Hypothalamus (tissue), 51 donors: ENCODE results near the gene NEUROD2.

ENCODE experiments used
- DNase-seq, 51 donors: peaks; one replicate each; lab custom pipeline; 2025; lab: John Stamatoyannopoulos, UW

NEUROD2 gene

DNA sequence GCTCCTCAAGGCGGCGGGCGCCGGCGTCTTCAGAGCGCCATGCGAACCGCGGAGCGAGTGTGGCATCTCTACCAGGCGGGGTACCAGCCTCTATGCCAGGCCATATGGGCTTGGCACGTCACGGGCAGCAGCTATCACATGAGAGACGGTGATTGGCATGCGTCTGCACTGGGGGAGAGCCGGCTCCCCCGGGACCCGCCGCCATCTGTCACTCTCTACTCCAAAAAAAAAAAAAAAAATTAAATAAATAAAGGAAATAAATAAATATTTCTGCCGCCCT is at the start of gene NEUROD2:
TSS of gene NEUROD2 (minus strand) at position 70 of the 280 bp plus-strand sequence. CDS start 1,321 bp downstream, outside the sequence.
- no peak for DNase-seq

DNA sequence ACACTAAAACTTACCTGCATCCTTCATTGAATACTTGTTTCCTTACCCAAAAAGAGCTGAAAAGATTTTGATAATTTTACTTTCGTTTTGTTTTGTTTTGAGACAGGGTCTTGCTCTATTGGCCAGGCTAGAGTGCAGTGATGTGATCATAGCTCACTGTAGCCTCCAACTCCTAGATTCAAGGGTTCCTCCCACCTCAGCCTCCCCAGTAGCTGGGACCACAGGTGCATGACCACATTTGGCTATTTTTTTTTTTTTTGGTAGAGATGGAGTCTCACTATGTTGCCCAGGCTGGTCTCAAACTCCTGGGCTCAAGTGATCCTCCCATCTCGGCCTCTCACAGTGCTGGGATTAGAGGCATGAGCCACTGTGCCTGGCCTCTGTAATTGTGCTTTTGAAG is 47.4 kb upstream of the NEUROD2 start:
- no peak for DNase-seq

DNA sequence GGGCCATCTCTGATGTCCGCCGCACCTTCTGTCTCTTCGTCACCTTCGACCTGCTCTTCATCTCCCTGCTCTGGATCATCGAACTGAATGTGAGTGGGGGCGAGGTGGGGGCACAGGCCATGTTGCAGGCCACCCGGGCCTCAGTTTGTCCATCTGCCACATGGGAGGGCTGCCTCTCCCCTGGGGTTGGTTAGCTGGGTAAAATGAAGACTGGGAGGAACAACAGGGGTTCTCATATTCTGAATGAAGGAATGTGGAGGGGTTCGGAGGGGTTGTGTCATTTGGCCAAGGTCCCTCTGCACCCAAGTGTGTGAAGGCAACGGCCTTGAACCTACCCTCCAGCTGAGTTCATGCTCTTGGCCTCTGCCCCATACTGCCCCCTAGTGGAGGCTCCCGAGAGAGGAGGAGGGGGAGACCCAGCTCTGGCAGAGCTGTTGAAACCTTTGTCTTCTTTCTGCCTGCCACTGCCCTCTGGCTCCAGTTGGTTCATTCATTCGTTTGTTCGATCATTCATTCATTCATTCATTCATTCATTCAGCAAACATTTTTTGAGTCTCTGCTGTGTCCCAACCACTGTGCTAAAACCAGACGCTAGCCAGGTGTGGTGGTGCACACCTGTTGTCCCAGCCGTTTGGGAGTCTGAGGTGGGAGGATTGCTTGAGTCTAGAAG is 46.1 kb upstream of the NEUROD2 start:
- DNase-seq, result peak in 37 of 51 donors; percentile 11 to 80 (median 47)

GRCh38 chr17:39653316-39653661 is 45.6 kb upstream of the NEUROD2 start:
- DNase-seq, result peak in 1 of 51 donors; percentile 40

- peak in 38 of 51 donors; percentile 15 to 81 (median 44) for DNase-seq
Measured at GRCh38 chr17:39652587-39653315, 45.0 kb upstream of the NEUROD2 start.

DNA sequence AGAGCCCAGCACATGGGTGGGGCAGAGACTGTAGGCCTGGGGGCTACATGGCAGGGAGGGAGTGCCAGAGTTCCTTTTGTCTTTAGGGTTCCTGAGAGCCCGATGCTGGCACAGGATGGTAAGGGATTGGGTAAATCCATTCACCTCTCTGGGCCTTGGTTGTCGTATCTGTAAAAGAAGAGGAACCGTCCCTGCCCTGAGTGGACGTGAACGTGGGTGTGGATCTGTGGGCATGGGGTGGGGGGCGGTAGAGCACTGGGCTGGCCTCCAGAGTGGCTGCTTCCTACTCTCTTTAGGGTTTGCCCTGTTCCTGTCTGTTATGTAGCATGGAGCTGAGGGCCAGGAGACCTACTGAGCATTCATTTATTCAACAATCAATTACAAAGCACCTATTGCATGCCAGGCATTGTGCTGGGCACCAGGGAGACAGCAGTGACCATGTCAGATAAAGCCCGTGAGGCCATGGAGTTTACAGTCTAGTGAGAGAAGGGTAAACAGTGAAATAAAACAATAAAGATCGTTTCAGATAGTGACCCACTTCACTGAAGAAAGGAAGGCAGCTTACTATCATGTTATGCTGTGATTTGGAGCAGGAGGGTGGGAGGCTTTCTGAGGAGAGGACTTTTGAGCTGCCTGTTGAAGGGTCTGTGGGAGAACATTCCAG is 44.3 kb upstream of the NEUROD2 start:
- DNase-seq, result no peak

GRCh38 chr17:39650121-39650579 is 42.4 kb upstream of the NEUROD2 start:
- DNase-seq, result no peak

DNA sequence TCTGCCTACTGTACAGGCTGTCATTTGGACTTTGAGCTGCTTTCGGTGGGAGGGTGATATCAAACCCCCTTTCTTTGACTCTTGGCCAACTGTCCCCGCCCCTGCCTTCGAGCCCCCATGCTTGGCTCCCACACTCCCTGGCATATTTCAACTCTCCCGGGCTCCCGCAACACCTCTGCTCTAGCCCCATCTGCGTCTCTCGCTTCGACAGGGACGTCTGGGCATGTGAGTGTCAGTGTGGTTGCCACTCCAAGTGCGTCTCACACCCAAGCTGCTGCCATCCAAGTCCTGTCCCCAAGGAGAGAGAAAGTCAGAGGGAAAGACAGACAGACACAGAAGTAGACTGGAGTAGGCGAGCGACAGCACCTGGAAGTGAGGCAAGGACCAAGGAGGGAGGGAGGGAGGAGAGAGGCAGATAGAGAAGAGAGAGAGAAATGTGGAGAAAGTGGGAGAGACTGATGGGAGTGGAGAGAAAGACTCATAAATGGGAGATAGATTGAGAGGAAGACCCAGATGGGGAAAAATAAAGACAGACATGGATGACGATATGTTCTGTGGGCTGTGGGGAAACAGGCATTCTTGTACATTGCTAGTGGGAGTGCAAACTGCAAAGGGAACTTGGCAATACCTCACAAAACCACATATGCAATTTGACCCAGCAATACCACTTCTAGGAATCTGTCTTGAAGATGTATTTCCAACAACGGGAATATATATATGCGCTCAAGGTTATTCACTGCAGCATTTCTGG is 41.1 kb upstream of the NEUROD2 start:
- DNase-seq, result no peak

GRCh38 chr17:39647256-39647655 is 39.5 kb upstream of the NEUROD2 start:
- DNase-seq, result no peak

DNA sequence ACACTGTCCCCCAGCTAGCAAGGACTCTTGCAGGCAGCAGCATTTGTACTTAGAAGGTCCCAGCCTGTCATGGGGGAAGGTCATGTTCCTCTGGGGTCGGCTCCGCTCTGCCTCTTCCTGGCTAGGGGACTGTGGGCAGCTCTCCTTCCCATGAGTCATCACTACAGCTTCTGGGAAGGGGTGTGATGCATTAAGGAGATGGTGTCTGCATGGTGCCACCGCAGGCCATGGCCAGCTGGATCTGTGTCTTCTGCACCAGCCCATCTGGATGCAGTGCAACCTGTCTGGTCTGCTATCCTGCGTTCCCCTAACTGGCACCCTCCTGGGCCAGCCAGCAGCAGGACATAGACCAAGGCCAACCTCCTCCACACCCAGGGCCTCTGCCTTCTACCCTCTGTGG is 35.6 kb upstream of the NEUROD2 start:
- no peak for DNase-seq

DNA sequence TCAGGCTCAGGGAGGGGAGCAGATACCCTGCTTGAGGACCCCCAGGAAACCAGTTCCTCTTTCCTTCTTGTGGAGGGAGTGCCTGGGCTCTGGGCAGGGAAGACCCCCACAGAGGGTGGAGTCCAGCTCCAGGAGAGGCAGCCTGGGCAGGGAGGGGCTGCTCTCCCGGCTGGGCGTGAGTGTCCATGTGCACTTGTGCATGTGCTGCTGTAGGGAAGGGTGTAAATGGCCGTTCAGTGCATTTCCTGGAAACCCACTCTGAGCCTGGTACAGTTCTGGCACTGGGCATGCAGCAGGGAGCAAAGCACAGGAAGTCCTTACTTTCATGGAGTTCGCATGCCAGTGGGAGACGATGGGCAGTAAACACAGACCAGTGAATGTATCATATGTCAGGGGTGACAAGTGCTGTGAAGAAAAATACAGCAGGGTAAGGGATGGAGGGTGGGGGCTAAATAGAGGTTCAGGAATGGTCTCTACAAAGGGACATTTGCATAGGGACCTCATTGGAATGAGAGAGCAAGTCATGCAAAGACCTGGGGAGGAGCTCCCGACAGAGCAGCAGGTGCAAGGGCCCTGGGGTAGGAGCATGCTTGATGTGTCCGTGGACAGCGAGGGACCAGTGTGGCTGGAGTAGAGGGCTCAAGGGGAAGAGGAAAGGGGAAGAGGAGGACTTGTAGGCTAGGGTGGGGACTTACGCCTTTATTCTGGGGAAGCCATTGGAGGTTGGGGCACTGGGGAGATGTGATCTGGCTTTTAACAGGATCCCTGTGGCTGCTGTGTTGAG is 34.8 kb upstream of the NEUROD2 start:
- DNase-seq, result no peak

DNA sequence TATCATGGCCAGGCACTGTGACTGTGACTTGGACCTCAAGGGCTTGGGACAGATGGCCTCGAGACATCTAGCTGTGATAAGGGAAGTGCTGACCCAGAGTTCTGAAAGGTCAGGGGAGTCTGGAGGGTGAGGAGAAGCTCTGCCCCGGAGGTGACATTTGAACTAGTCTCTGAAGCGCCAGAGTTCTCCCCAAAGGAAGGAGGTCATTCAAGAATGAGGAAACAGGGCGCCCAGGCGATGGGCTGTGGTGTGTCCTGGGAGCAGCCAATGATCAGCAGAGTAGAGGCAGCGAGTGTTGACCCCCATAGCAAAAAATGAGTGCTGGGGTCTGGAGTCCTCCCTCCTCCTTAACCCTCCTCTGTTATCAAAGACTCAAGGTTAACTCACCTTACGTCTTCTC is 34.2 kb upstream of the NEUROD2 start:
- DNase-seq, result no peak

DNA sequence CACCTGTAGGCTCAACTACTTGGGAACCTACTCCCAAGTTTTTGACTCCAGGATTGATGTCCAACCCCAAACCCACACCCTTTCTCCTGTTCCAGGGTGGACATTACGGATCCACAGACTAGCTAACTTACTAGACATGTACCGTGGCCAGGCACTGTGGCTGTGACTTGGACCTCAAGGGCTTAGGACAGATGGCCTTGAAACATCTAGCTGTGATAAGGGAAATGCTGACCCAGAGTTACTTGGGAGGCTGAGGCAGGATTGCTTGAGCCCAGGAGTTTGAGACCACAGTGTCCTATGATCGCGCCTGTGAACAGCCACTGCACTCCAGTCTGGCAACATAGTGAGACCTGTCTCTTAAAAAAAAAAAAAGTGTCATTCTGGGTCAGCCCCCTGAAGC is 33.4 kb upstream of the NEUROD2 start:
- no peak for DNase-seq

DNA sequence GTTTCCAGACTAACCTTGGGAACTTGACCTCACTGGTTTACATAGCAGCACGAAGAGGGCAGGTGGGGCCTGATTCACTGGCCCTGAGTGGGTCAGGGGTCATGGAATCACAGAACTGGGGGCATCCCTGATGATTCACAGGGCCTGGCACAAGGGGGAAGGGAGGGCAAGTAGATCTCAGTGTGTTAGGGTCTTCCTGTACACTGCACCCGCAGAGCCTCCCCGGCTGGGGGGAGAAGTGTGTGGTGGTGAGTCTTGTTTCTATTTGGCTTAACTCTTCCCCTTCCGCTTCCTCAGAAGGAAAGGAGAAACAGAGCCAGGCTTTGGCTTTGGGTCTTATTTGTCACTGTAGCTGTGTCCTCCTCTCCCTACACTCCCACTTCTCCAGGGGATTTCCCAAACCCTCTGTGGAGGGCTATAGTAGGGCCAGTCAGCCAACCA is 32.9 kb upstream of the NEUROD2 start:
- DNase-seq, result no peak

- DNase-seq, result no peak
Measured at GRCh38 chr17:39639566-39640458, 32.1 kb upstream of the NEUROD2 start.

GRCh38 chr17:39639043-39639442 is 31.3 kb upstream of the NEUROD2 start:
- DNase-seq, result no peak

DNA sequence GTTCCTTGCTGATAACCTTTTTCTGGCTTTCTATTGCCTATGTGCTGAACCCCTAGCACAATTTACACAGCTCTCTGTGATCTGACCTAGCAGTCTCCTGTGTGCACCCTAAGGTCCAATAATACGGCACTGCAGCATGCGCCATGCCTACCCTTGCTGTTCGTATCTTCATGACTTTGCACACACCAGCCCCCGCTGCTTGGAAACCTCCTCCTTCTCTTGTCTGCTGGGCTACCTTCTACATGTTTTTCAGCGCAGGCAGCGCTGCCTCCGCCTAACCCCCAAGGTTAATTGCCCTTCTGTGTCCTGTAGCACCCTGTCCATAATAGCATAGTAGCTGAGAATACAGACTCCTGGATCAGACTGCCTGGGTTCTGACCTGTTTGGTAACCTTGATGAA is 30.6 kb upstream of the NEUROD2 start:
- no peak for DNase-seq

DNA sequence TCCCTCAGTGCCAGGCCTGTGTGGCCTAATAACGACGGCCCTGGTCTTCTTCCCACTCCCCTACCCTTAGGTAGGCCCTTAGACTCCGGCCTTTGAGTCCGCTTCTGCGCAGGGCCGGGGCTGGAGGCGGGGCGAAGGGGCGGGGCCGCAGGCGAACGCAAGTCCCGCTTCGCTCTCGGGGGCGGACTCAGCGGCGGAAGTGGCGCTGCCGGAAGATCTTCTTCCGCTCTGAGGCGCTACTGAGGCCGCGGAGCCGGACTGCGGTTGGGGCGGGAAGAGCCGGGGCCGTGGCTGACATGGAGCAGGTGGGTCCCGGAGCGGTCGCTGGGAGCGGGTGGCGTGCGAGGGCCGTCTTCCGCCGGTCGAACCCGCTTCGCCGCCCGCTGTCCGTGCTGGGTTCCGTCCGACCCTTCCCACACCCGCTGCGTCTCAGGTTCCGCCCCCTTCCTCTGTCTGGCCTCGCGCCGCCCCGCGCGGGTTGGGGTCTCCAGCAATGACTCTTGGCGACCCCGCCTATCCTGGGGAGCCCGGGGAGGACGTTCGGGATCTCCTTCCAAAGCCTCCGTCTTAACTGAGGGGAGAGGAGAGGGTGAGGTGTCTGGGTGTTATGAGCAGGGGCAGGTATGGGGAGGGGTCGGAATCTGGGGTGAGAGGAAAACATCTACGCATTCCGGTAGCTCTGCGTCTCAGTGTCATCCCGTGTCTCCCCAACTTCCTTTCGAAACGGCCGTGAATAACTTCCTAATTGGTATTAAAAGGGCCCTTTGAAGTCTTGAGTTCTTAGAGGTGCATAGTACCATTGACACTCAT is 29.4 kb upstream of the NEUROD2 start, which contains the start of gene STARD3:
TSS of gene STARD3 (plus strand) at position 218 of the 810 bp plus-strand sequence. CDS start 16,388 bp downstream, outside the sequence.
- peak; percentile 39 to 93 (median 83) for DNase-seq
